SH-SY5Y (cell line): ENCODE measurements around the gene IL31RA.

ENCODE experiments used
- GATA2 ChIP-seq: IDR thresholded peaks from 2 replicates; pipeline ENCODE4 v1.6.1; 2011; ENCODE audit warnings: mild to moderate bottlenecking, low read depth, low read length
- GATA3 ChIP-seq: IDR thresholded peaks from 2 replicates; pipeline ENCODE4 v1.6.1; 2011; ENCODE audit warnings: low read depth, mild to moderate bottlenecking, low read length, moderate library complexity

- TF ChIP-seq GATA2 (no peak), GATA3 (no peak)
These were observed 67.2 kb downstream of the IL31RA start for GRCh38 chr5:55918087-55919035.
